ENCODE measurements around the gene SKIL. TPM values are rescaled to one million over a fixed set of nuclear protein-coding genes. Genes with fewer than 3 reads are reported as not detected.

SKIL gene
- total and polyA plus RNA-seq, 10 donors = 9.1 to 48.2 (median 33.4) TPM

DNA sequence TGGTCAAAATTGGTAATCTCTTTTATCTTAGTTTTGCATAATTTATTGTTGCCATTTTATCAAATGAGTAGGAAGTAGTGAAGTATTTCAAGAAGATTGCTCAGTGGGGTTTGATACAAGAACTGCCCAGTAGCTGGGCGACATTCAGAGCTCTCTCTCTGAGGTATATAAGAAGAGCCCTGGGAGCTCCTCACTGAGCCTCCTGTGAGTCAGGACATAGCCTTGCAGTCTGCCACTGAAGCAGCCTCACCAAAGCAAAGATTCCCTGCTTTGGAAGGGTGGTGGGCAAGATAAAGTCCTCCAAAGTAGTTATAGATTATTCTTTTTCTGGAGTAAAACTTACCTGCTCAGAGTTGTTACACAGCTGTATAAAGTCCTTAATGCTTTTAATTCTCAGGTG lies 26.1 kb downstream of the SKIL start:
- WGBS, 5 donors = 80 to 96% (median 85%) methylated on average over 1 of the region's 1 CpG
- DNase-seq = no peak
- Histone ChIP-seq H3K36me3 (peaks cover 5 to 97% (median 46%) of the 10 kb centered on the region in 6 donors), H3K27me3 (replicated peaks in 1 of 7) (no peaks in the 10 kb centered on the region), H3K9me3 (no peaks in the 10 kb centered on the region), H3K4me3 (no peak overlapping the region), H3K4me1 (no peaks in the 10 kb centered on the region), H3K27ac (no peak overlapping the region)
- TF ChIP-seq POLR2AphosphoS5 (IDR thresholded peaks at IDR 0.05) (no peak), POLR2A (IDR thresholded peaks at IDR 0.05) (no peak)
- TF ChIP-seq, protein P1, sequence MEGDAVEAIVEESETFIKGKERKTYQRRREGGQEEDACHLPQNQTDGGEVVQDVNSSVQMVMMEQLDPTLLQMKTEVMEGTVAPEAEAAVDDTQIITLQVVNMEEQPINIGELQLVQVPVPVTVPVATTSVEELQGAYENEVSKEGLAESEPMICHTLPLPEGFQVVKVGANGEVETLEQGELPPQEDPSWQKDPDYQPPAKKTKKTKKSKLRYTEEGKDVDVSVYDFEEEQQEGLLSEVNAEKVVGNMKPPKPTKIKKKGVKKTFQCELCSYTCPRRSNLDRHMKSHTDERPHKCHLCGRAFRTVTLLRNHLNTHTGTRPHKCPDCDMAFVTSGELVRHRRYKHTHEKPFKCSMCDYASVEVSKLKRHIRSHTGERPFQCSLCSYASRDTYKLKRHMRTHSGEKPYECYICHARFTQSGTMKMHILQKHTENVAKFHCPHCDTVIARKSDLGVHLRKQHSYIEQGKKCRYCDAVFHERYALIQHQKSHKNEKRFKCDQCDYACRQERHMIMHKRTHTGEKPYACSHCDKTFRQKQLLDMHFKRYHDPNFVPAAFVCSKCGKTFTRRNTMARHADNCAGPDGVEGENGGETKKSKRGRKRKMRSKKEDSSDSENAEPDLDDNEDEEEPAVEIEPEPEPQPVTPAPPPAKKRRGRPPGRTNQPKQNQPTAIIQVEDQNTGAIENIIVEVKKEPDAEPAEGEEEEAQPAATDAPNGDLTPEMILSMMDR (IDR thresholded peaks at IDR 0.05 in 8 of 11, conservative IDR thresholded peaks at IDR 0.05 in 3 of 11) = no peak
- intact Hi-C loops (cut with DNase I; ENCODE audit: low total_unique reads) = no loop called here

DNA sequence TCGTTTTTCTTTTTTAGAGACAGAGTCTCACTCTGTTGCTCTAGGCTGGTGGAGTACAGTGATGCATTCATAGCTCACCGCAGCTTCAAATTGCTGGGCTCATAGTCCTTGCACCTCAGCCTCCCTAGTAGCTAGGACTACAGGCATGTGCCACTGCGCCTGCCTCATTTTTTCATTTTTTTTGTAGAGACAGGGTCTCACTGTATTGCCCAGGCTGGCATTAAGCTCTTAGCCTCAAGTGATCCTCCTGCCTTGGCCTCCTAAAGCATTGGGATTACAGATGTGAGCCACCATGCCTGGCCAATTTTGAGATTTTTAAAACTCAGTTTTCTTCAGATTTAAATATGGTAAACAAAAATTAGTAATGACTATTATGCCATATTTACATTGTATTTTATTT lies 29.0 kb downstream of the SKIL start:
- no peak overlapping the region for H3K4me3 ChIP-seq
- 92 to 98% (median 96%) methylated on average over 3 of the region's 3 CpGs for WGBS, 5 donors
- peaks cover 5 to 97% (median 52%) of the 10 kb centered on the region in 6 donors for H3K36me3 ChIP-seq
- DNase-seq = no peak
- no peak for TF ChIP-seq POLR2AphosphoS5 (IDR thresholded peaks at IDR 0.05)
- TF ChIP-seq, protein P1 (IDR thresholded peaks at IDR 0.05 in 8 of 11, conservative IDR thresholded peaks at IDR 0.05 in 3 of 11) = no peak
- TF ChIP-seq POLR2A (IDR thresholded peaks at IDR 0.05) = no peak
- H3K9me3 ChIP-seq = no peaks in the 10 kb centered on the region
- H3K4me1 ChIP-seq = peaks cover 0 to 9% (median 0%) of the 10 kb centered on the region in 6 donors
- H3K27me3 ChIP-seq (replicated peaks in 1 of 7) = no peaks in the 10 kb centered on the region
- intact Hi-C loops (cut with DNase I; ENCODE audit: low total_unique reads) = no loop called here
- no peak overlapping the region for H3K27ac ChIP-seq

DNA sequence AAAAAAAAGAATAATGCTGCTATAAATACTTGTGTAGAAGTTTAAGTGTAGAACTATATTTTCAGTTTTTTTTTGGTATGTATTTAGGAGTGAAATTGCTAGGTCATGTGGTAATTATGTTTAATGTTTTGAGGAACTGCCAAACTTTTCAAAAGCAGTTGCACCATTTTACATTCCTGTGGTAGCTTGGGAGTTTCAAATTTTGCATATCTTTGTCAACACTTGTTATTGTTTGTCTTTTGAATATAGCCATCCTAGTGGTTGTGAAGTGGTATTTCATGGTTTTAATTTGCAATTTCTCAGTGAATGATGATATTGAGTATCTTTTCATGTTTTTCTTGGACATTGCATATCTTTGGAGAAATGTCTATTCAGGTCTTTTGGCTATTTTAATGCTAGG lies 30.4 kb downstream of the SKIL start:
- Histone ChIP-seq H3K27me3 (replicated peaks in 1 of 7) (no peaks in the 10 kb centered on the region), H3K4me1 (peaks cover 0 to 18% (median 0%) of the 10 kb centered on the region in 6 donors), H3K36me3 (peaks cover 5 to 97% (median 50%) of the 10 kb centered on the region in 6 donors), H3K27ac (no peak overlapping the region), H3K4me3 (no peak overlapping the region), H3K9me3 (no peaks in the 10 kb centered on the region)
- DNase-seq = no peak
- intact Hi-C loops (cut with DNase I; ENCODE audit: low total_unique reads) = no loop called here
- TF ChIP-seq, protein P1 (IDR thresholded peaks at IDR 0.05 in 8 of 11, conservative IDR thresholded peaks at IDR 0.05 in 3 of 11) = no peak
- TF ChIP-seq POLR2A (IDR thresholded peaks at IDR 0.05) (no peak), POLR2AphosphoS5 (IDR thresholded peaks at IDR 0.05) (no peak)

DNA sequence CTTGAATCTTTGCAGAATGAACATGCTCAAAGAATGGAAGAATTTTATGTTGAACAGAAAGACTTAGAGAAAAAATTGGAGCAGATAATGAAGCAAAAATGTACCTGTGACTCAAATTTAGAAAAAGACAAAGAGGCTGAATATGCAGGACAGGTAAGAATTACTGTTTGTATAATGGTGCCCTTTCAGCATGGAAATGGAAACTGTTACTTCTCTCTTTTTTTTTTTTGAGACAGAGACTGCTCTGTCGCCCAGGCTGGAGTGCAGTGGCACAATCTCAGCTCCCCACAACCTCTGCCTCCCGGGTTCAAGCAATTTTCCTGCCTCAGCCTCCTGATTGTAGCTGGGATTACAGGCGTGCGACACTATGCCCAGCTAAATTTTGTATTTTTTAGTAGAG lies 33.6 kb downstream of the SKIL start:
- no peak for TF ChIP-seq POLR2A (IDR thresholded peaks at IDR 0.05)
- TF ChIP-seq, protein P1 (IDR thresholded peaks at IDR 0.05 in 8 of 11, conservative IDR thresholded peaks at IDR 0.05 in 3 of 11) = no peak
- Histone ChIP-seq H3K4me3 (no peak overlapping the region), H3K27ac (peak overlapping the region in 2 of 8 donors; percentile 10 to 27), H3K4me1 (peaks cover 0 to 18% (median 0%) of the 10 kb centered on the region in 6 donors), H3K27me3 (replicated peaks in 1 of 7) (no peaks in the 10 kb centered on the region), H3K36me3 (peaks cover 0 to 82% (median 34%) of the 10 kb centered on the region in 6 donors), H3K9me3 (no peaks in the 10 kb centered on the region)
- intact Hi-C loops (cut with DNase I; ENCODE audit: low total_unique reads) = no loop called here
- 81 to 86% (median 86%) methylated on average over 4 of the region's 4 CpGs for WGBS, 5 donors
- DNase-seq = no peak
